Measurements from ENCODE around the gene GNAQ. TPM values are rescaled to one million over a fixed set of nuclear protein-coding genes. Genes with fewer than 3 reads are reported as not detected.
A peak's percentile ranks its signal among the peaks of the same experiment; 100 is the strongest.

GNAQ gene
- total and polyA plus RNA-seq, 2 of the 4 experiments (the other 2 are of a cell fraction), result 23.1 to 50.7 TPM

GRCh38 chr9:77793849-77794248 is 237.8 kb downstream of the GNAQ start:
- H3K4me3 ChIP-seq (ENCODE audit: insufficient read depth, low read depth, low read length), result no peak overlapping the region
- no peak overlapping the region for H4K5ac ChIP-seq (ENCODE audit: low read depth, low read length)
- peaks cover 0 to 3% of the 10 kb centered on the region in 2 experiments; a peak in 2 of 4 replicates for H3K79me1 ChIP-seq (ENCODE audit: low read depth in 1 of 2, low read length in 2 of 2)
- H3K4me2 ChIP-seq (ENCODE audit: low read depth, low read length), result no peak overlapping the region
- ATAC-seq (ENCODE audit: low read depth), result peak; percentile 40; the same call in 1 of the 2 replicates
- no peak overlapping the region for H3K14ac ChIP-seq (replicated peaks; ENCODE audit: low read depth, low read length)
- H4K8ac ChIP-seq (ENCODE audit: low read depth in 2 of 2, low read length in 2 of 2), result no peak overlapping the region
- no peak overlapping the region for H2AK9ac ChIP-seq (replicated peaks; ENCODE audit: low read depth, low read length, poor library complexity)
- H3K27me3 ChIP-seq (ENCODE audit: control insufficient read depth, insufficient read depth, low read length), result no peaks in the 10 kb centered on the region
- no peaks in the 10 kb centered on the region for H3K9me3 ChIP-seq (ENCODE audit: control insufficient read depth, insufficient read depth, low read length)
- no peak overlapping the region for H3K27ac ChIP-seq (ENCODE audit: insufficient read depth, low read length)
- no peak overlapping the region for H2AK5ac ChIP-seq (ENCODE audit: low read depth, low read length)
- H2BK15ac ChIP-seq (ENCODE audit: low read depth, low read length), result no peak overlapping the region
- CTCF ChIA-PET, result interaction anchor here (1.0 to 2.0 kb wide), 2 partner anchors 230 to 241 kb away, joined by 3 to 5 read pairs; no protein-coding TSS in a partner anchor
- no peak overlapping the region for H3K18ac ChIP-seq (ENCODE audit: low read depth, low read length)
- POLR2A ChIA-PET (ENCODE audit: unreplicated experiment), result no interaction called here
- H3K23ac ChIP-seq (ENCODE audit: low read depth, low read length), result no peak overlapping the region
- intact Hi-C loops (cut with micrococcal nuclease), result no loop called here
- in situ Hi-C loops (cut with MboI; ENCODE audit: low sequenced_read_pairs), result no loop called here
- H2AFZ ChIP-seq (replicated peaks; ENCODE audit: low read length, poor library complexity), result no peak overlapping the region
- no TSS peak for BruUV-seq (replicated peaks)
- DNase-seq, result peak; percentile 7
- H2BK5ac ChIP-seq (ENCODE audit: low read depth, low read length, poor library complexity, severe bottlenecking), result no peak overlapping the region
- H3K36me3 ChIP-seq (ENCODE audit: control insufficient read depth, insufficient read depth, low read length), result peaks cover 4% of the 10 kb centered on the region; the same call in 1 of the 2 replicates
- no peak overlapping the region for H2BK120ac ChIP-seq (ENCODE audit: low read depth, low read length)
- H4K20me1 ChIP-seq (ENCODE audit: insufficient read depth, low read length), result no peaks in the 10 kb centered on the region
- no peak overlapping the region for H3K4ac ChIP-seq (ENCODE audit: low read depth, low read length)
- H3K9ac ChIP-seq (ENCODE audit: low read depth, low read length), result no peak overlapping the region
- H3K4me1 ChIP-seq (ENCODE audit: control insufficient read depth, insufficient read depth, low read length), result no peaks in the 10 kb centered on the region
- no peak overlapping the region for H4K91ac ChIP-seq (ENCODE audit: insufficient read depth, low read depth, low read length)
- dilution Hi-C loops (cut with HindIII; ENCODE audit: low sequenced_read_pairs, unreplicated experiment), result no loop called here
- no peak overlapping the region for H3K56ac ChIP-seq (ENCODE audit: extremely low read depth, insufficient read depth, low read length)
- no peaks in the 10 kb centered on the region; the same call in 1 of the 2 replicates for H3K9me1 ChIP-seq (ENCODE audit: insufficient read depth, low read length)
- TF ChIP-seq USF2 (IDR thresholded peaks at IDR 0.05; ENCODE audit: low read depth, low read length) (no peak), CTCF (conservative IDR thresholded peaks at IDR 0.05; ENCODE audit: low read depth, low read length) (0 out of 2 replicates have a peak, but pooled peaks have one; percentile 22)
- WGBS, 2 experiments (ENCODE audit: extremely low coverage in 2 of 2, insufficient read length in 1 of 2), result 100% methylated on average over 1 of the region's 2 CpGs; no CpG with 5 or more reads in 1 of the 2 experiments
- no peak overlapping the region for H2BK20ac ChIP-seq (ENCODE audit: low read depth, low read length)

All from IMR-90 (cell line).